ENCODE results near the gene ABHD6. TPM values are rescaled to one million over a fixed set of nuclear protein-coding genes. Genes with fewer than 3 reads are reported as not detected.

Gene ABHD6
- total RNA-seq, 2 experiments from 2014 or later, result 0.71 to 1.9 TPM

GRCh38 chr3:58203541-58203940, 34.1 kb upstream of the ABHD6 start:
- POLR2A ChIA-PET, result no interaction called here
- Histone ChIP-seq H3K27me3 (ENCODE audit: control insufficient read depth in 1 of 2, insufficient read depth in 2 of 2, low read length in 2 of 2) (peaks cover 0 to 8% of the 10 kb centered on the region in 2 experiments), H3K4me1 (ENCODE audit: insufficient read depth, low read length) (peaks cover 6% of the 10 kb centered on the region), H3K27ac (ENCODE audit: low read depth in 1 of 2, low read length in 2 of 2) (no peak overlapping the region), H3K9me3 (ENCODE audit: control insufficient read depth in 1 of 2, insufficient read depth in 1 of 2, low read length in 2 of 2) (peaks cover 8% of the 10 kb centered on the region in 2 experiments), H3K4me3 (ENCODE audit: low read length) (no peak overlapping the region), H3K36me3 (ENCODE audit: insufficient read depth, low read length) (no peaks in the 10 kb centered on the region)
- CTCF ChIA-PET, result no interaction called here
- no peak overlapping the region for H3K27ac Mint-ChIP-seq
- ATAC-seq (ENCODE audit: poor library complexity) (no peak), DNase-seq (no peak)
- peaks cover 24% of the 10 kb centered on the region for H3K27me3 Mint-ChIP-seq
- H3K9me3 Mint-ChIP-seq, result no peaks in the 10 kb centered on the region
- H3K4me1 Mint-ChIP-seq (ENCODE audit: low read depth), result no peaks in the 10 kb centered on the region
- no peaks in the 10 kb centered on the region for H3K36me3 Mint-ChIP-seq (ENCODE audit: low read depth)
- no peak overlapping the region for H3K4me3 Mint-ChIP-seq
- intact Hi-C loops (cut with DNase I, micrococcal nuclease), result no loop called here
- TF ChIP-seq CTCF (IDR thresholded peaks at IDR 0.05), result no peak

GRCh38 chr3:58204720-58205119, 32.9 kb upstream of the ABHD6 start:
- Mint-ChIP-seq H3K27me3 (peaks cover 31% of the 10 kb centered on the region), H3K9me3 (no peaks in the 10 kb centered on the region), H3K4me1 (ENCODE audit: low read depth) (no peaks in the 10 kb centered on the region), H3K36me3 (ENCODE audit: low read depth) (no peaks in the 10 kb centered on the region), H3K4me3 (no peak overlapping the region), H3K27ac (no peak overlapping the region)
- DNase-seq, result no peak
- H3K27me3 ChIP-seq (ENCODE audit: control insufficient read depth in 1 of 2, insufficient read depth in 2 of 2, low read length in 2 of 2), result peaks cover 0 to 8% of the 10 kb centered on the region in 2 experiments
- intact Hi-C loops (cut with DNase I, micrococcal nuclease), result no loop called here
- no peak for TF ChIP-seq CTCF (IDR thresholded peaks at IDR 0.05)
- H3K4me1 ChIP-seq (ENCODE audit: insufficient read depth, low read length), result peaks cover 6% of the 10 kb centered on the region
- no peaks in the 10 kb centered on the region for H3K36me3 ChIP-seq (ENCODE audit: insufficient read depth, low read length)
- ATAC-seq (ENCODE audit: poor library complexity), result no peak
- peaks cover 8% of the 10 kb centered on the region in 2 experiments for H3K9me3 ChIP-seq (ENCODE audit: control insufficient read depth in 1 of 2, insufficient read depth in 1 of 2, low read length in 2 of 2)
- CTCF ChIA-PET, result no interaction called here
- no peak overlapping the region for H3K4me3 ChIP-seq (ENCODE audit: low read length)
- H3K27ac ChIP-seq (ENCODE audit: low read depth in 1 of 2, low read length in 2 of 2), result no peak overlapping the region
- POLR2A ChIA-PET, result no interaction called here

GRCh38 chr3:58205981-58206380, 31.6 kb upstream of the ABHD6 start:
- no peak overlapping the region for H3K4me3 ChIP-seq (ENCODE audit: low read length)
- peaks cover 8% of the 10 kb centered on the region in 2 experiments for H3K9me3 ChIP-seq (ENCODE audit: control insufficient read depth in 1 of 2, insufficient read depth in 1 of 2, low read length in 2 of 2)
- no peak overlapping the region for H3K27ac ChIP-seq (ENCODE audit: low read depth in 1 of 2, low read length in 2 of 2)
- no peak for ATAC-seq (ENCODE audit: poor library complexity)
- H3K4me3 Mint-ChIP-seq, result no peak overlapping the region
- no peak overlapping the region for H3K27ac Mint-ChIP-seq
- intact Hi-C loops (cut with DNase I, micrococcal nuclease), result no loop called here
- DNase-seq, result no peak
- peaks cover 0 to 3% of the 10 kb centered on the region in 2 experiments for H3K27me3 ChIP-seq (ENCODE audit: control insufficient read depth in 1 of 2, insufficient read depth in 2 of 2, low read length in 2 of 2)
- no peak for TF ChIP-seq CTCF (IDR thresholded peaks at IDR 0.05)
- H3K27me3 Mint-ChIP-seq, result peaks cover 30% of the 10 kb centered on the region
- H3K9me3 Mint-ChIP-seq, result no peaks in the 10 kb centered on the region
- no peaks in the 10 kb centered on the region for H3K4me1 Mint-ChIP-seq (ENCODE audit: low read depth)
- peaks cover 1% of the 10 kb centered on the region for H3K4me1 ChIP-seq (ENCODE audit: insufficient read depth, low read length)
- ChIA-PET CTCF (no interaction called here), POLR2A (no interaction called here)
- H3K36me3 ChIP-seq (ENCODE audit: insufficient read depth, low read length), result no peaks in the 10 kb centered on the region
- H3K36me3 Mint-ChIP-seq (ENCODE audit: low read depth), result no peaks in the 10 kb centered on the region
